CD4-positive, alpha-beta T cell treated with Interleukin-4 for 1 hour (primary cell): ENCODE data around the gene SREK1IP1.

Source experiments
- DNase-seq, 2 donors: peaks; one replicate each; pipeline ENCODE4 v3.0.0-alpha.2; 2020 to 2022

SREK1IP1 gene

GRCh38 chr5:64678374-64678773 lies 90.1 kb downstream of the SREK1IP1 start:
- DNase-seq, result no peak

DNA sequence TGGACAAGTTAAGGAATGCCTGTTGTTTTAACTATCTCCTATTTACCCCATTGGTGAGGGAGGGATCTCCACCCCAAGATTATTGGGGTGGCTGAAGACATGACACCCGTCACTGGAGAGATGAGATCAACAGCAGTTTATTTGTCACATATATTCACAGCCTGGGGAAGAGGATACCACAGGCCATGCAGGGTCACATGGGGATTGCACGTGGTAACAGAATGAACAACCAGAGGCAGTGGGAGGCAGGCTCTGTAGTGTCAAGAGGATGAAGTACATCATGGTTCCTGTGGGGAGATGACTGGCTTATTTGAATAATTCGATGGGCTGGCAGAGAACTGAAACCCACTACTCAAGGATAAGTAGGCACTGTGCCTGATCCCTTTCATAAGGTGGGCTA lies 96.8 kb downstream of the SREK1IP1 start:
- DNase-seq, result no peak

GRCh38 chr5:64670277-64670676 lies 98.2 kb downstream of the SREK1IP1 start:
- no peak for DNase-seq
